GM21390 (cell line): ENCODE measurements around the gene TUG1.

Experiments used
- ATAC-seq: cut with Tn5 transposase; IDR thresholded peaks from one replicate; pipeline ENCODE4 v1.9.1; 2021; ENCODE audit not compliant: unreplicated experiment

The TUG1 gene

DNA sequence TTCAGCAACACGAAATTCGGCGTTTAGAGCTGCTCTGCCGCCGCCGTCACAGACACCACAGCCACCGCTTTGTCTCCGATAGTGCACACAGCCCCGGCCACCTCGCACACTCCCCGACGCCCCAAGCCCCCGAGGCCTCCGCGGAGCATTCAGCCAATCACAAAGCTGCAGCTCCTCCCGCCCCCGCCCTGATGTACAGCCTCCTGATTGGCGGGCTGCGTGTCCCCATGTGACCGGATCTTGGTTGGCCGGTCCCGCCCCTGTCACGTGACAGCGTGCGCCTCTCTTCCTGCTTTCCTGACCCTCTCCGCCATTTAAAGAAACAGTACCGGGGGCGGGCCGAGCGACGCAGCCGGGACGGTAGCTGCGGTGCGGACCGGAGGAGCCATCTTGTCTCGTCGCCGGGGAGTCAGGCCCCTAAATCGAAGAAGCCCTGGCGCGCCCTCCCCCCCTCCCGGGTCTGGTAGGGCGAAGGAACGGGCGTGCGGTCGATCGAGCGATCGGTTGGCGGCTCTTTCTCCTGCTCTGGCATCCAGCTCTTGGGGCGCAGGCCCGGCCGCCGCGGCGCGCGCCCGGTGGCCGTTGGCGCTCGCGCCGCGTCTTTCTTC is at the start of gene TUG1:
TUG1 (plus strand) TSS at position 342 of the 608 bp plus-strand sequence.
- peak; percentile 85 for ATAC-seq

DNA sequence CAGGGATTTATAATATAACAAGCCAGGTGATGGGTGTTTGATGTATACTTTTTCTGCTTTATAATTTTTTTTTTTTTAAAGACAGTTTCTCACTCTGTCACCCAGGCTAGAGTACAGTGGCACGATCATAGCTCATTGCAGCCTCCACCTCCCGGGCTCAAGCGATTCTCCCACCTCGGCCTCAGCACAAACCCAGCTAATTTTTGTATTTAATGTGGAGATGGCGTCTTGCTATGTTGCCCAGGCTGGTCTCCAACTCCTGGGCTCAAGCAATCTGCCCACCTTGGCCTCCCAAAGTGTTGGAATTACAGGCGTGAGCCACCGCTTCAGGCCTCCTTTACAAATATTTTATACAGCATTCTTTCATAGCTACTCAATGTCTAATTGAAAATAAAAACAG is 49.1 kb upstream of the TUG1 start:
- no peak for ATAC-seq

DNA sequence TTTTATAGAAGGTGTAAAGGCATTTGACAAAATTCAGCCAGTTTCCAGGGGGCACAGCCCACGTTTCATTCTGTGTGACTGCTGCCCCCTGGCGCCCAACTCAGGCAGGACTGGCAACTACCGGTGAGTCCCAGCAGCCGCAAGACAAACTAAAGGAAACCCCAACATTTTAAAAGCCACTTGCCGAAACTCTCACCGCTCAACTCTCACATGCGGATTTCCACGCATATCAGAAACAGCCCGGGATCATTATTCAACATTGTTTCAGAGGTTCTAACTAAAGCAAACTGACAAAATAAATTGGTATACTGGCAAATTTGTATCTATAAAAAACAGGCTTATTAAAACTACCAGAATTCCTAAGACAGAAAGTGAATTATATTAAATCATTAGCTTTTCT is 48.7 kb upstream of the TUG1 start:
- no peak for ATAC-seq

DNA sequence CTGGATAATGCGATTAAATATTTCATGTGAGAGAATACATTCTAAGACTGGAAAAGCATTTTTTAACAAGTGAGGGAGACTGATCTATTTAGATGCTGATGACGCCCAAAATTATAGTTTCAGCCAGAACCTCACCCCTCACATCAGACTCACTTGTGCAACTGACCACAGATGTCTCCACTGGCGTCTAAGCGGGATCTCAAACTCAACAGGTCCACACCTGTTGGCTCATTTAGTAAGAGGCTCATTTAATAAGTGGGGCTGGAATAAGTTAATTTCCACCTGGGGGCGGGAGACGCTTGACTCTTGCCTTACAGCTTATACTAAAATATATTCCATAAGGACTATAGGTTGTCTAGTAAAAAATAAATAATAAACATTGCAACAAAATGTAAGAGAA is 48.0 kb upstream of the TUG1 start:
- no peak for ATAC-seq

DNA sequence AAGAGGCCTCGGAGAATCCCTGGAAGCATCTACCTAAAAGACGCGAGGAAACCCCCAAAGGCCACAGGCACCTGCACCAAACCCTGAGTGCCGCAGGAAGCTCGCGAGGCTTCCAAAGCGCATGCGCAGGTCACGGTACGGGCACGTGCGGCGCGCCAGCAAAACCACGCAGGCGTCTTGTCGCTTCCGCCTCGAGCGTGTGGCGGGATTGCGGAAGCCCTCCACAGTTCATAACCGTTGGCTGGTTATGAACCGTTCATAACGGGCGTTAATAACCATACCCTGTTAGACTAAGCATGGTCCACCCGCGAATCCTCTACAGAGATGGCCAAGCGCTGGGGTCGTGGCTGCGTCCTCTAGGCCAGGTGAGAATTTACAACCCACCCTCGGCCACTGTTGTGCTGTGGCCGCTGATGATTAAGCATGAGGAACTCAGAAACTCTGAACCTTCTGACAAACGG is 46.9 kb upstream of the TUG1 start:
- no peak for ATAC-seq

DNA sequence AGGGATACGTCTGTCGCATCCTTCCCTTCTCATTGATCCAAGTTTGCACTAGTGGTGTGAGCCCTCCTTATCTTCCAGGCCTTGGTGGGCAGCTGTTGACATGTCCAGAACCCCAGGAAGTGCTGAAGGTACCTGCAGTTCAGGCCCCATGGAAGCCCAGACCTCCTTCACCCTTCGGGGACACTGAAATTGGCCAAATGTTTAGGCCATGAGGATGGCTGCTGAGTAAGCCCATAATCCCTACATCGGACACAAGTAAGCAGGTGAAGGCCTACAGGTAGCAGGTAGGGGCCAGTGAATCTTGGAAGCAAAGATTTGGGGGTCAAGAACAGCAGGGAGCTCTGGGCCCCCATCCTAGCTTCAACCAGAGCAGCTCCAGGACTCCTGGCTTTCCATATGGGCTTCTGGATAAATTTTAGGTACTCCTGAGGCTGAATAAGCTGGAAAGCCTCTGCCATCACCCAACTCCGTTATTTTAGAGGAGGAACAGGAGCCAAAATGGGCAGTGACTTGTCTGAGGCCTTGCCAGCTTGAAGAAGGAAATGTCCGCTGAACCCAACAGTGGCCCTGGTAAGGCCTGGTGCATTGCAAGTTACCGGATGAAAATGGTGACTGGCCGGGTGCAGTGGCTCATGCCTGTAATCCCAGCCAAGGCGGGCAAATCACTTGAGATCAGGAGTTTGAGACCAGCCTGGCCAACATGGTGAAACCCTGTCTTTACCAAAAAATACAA is 45.7 kb upstream of the TUG1 start:
- ATAC-seq, result no peak

DNA sequence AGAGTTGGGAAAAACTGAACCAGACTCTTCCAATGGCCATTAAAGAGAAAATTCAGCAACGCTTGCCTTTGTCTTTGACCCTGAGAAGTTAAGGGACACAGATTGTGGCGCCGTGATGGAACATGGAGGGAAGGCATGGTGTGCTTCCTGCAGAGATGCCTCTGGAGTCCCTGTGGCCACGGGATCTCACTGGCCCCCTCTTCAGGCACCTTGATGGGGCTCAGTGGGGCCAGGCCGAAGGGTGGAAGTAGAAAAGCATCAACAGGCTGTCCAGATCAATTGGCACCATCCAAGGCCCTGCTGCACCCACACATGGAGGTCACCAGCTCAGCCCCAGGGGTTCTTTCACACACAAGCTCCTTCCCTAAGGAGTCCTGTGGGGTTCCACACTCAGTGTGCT is 43.4 kb upstream of the TUG1 start:
- ATAC-seq, result no peak

DNA sequence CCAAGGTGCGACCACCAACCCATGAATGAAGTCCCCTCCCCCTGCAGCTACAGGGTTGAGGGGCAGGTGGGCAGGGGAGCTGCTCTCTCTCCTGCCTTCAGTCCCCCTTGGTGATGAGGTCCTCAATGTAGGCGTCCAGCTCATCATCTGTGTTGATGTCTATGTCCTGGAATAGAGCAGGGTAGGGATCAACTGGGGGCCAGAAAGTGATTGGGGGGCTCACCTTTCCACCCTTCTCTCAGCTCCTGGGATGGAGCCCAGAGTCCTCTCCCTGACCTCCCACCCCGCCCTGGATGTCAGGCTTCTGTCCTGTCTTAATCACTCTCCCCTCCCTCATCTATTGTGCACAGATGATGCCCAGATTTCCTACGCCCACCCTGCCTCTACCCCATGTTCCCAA is 42.4 kb upstream of the TUG1 start:
- ATAC-seq, result no peak

DNA sequence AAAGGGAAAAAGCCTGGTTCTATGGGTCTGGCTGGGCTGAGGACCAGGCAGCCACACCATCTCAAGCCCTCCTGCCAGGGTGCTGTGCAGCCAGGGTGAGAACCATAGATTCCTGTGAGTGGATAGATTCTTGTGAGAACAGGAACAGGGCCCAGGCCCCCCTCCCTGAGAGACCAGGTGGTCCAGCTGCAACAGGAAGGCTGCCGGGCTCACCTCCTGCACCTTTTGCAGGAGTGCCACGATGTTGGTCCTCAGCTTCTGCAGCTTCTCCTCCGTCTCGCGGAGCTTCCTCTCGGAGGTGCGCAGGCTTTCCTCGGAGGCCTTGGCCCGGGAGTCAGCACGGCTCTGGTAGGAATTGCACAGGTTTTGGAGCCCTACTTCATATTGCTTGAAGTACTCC is 41.3 kb upstream of the TUG1 start:
- ATAC-seq, result no peak

DNA sequence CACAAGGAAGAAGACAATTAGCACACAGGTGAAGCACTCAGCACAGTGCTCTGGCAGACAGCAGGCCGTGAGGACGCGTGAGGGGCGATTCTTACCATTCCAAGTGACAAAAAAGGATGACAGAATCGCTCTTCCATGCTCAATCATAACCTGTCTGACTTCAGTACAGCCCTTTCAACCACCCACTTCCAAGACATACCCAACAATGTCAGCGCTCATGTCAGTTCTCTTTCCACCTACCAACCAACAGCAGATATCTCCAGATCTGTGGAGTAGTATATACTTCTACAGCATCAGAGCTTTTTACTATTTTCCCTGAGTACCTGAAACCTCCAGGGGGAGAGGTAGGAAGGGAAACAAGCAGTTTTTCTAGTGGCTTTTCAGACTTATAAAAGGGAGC is 40.7 kb upstream of the TUG1 start:
- ATAC-seq, result no peak

DNA sequence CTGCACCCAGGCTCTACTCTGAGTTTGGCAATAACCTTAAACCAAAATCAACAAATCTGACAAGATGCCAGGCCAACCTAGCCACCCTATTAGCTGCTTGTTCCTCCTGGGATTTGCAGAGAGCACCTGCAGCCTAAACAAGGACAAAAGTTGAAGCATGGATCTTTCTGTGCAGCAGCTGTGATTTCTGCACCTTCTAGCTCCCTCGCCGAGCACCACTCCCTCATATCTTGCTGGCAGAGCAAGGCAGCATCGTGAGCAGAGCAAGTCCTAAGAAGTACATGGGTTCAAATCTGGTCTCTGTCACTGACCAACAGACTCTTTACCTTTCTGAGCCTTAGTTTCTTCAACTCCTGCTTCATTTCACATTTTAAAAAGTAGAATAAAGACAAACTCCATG is 38.8 kb upstream of the TUG1 start:
- ATAC-seq, result no peak

DNA sequence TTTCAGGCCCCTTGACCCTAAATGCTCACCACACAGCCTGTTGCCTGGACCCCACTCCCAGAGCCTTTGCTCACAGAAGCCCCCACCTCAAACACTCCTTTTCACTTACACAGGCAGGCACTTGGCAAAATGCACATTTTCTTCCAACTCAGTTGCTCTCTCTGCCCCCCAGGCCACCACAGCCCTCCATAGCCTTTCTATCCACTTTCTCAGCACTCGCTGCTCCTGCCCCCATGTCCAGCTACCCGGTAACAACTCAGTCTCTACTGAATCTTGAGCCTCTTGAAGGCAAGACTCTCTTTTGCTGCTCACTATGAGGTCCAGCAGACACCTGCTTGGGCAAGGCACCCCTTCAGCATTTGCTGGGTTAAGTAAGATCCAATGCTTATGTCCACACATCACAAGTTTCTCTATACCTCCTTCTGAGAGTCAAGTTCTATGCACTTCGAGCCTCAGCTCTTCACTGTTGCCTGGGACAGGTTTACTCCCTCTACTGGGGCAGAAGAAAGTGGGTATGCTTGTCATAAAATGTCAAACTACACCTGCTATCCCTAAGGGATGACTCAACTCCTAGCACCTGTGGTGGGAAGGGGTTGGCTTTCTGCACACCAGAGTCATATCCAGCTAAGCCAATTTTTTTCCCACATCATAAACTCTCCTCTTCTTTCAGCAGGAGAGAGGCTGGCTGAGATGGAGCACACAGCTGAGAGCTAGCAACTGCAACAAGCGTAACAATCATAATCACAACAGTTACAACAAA is 37.3 kb upstream of the TUG1 start:
- ATAC-seq, result no peak

DNA sequence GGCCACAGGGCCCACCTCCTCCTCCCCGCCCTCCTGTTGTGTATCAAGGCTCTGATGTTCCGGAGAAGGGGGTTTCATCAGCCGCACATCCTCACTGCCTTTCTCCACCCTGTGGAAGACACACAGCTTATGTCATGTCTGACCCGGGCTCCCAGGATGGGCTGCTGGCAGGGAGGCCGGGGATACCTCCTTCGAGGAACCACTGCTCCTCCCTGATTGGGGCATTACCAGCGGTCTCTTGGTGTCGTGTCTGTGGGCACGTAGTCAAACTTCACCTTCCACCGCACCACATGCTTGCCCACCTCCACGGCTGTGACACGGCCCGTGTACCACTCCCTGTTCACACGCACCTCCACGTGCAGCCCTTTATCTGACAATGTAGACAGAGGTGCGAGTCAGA is 36.4 kb upstream of the TUG1 start:
- no peak for ATAC-seq

DNA sequence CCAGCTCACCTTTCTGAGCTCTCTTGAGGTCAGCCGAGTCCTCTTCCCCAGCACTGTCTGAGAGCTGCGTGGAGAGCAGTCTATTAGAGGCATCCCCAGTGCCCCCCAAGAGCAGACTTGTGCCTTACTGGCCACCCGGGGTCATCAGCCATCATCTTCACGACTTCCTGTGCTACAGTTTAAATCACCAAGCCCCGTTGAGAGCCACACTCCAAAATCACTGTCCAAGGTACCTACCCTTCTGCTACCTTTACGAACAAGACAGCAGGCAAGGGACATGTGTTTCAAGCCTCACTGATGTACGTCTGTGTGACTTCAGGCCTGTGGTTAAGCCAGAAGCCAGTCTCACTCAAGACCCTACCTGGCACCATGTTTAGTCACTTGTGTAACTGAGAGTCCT is 35.6 kb upstream of the TUG1 start:
- ATAC-seq, result no peak

DNA sequence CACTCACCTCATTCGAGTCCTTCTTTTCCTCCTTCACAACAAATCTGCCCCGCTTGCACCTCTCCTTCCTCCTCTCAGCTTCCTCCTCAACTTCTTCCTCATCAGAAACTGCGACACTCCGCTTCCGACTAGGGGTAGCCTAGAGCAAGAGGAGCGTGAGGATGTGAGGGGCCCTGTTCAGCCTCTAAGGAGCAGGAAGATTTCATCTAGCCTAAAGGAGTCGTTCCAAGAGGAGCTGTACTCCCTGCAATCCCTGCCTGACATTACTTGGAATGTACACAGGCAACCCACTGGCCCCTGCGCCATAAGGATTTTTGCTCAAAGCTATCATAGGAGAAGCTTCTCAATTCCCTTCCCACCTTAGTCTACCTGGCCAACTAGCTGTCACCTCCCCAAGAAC is 35.0 kb upstream of the TUG1 start:
- ATAC-seq, result no peak

DNA sequence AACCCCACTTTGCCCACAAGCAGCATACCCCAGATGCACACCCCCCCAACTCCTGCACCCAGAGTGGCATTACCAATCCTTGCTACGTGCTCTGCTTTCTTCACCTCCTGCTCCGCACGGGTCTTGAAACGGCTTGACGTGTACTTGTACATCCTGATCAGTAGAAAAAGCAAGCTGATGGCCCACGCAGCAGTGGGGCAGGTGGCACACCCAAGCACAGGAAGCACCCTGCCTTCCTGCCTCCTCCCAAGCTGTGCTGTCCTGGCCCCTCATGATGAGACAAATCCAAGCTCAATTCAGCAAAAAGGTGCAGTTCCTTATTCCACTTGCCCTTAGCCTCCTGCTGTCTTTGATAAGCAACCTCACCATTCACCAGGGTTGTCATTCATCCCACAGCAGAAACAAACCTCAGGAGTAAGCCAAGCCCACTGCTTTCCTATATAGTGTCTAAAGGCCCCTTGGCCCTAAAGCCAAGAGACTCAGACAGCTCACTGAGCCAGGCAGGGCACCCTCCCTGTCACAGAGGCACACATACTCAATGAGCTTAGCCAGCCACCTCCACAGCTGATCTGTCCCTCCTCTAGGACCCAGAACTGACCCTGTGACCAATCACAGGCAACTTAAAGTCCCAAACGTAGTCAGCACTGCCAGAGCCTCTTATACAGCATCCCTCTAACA is 28.2 kb upstream of the TUG1 start:
- ATAC-seq, result no peak

DNA sequence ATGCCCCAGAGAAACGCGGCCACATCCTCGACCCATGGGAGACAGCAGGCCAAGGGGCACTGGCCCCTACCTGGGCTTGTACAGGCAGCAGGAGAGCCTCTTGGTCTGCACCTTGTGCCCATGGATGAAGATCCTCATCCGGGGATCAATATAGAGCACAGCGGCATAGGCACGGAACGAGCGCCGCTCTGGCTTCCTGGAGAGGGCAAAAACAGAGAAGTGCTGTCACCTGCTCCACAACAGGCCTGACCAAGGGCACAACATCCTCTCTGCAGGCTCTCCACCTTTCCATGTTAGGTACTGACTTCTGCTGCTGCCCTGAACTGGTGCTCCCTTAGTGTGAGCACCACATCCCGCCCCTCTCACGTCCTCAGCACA is 27.7 kb upstream of the TUG1 start:
- ATAC-seq, result no peak

DNA sequence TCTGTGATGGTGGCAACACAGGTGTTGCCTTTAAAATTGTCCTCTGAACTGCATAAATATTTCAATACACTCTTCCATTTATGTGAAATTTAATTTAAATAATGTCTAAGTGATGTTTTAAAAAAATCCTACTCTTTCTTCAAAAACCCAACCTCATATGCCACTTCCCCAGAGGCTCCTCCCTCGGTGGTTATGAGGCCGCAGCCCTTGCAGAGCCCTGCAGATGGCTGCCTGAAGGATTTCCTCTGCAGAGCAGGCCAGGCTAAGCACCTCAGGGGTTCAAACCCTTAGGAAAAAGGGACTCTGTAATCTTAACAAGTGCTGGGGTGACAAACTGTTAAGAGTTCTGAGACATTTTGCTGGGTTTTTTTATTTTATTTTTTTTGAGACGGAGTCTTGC is 25.7 kb upstream of the TUG1 start:
- ATAC-seq, result no peak

DNA sequence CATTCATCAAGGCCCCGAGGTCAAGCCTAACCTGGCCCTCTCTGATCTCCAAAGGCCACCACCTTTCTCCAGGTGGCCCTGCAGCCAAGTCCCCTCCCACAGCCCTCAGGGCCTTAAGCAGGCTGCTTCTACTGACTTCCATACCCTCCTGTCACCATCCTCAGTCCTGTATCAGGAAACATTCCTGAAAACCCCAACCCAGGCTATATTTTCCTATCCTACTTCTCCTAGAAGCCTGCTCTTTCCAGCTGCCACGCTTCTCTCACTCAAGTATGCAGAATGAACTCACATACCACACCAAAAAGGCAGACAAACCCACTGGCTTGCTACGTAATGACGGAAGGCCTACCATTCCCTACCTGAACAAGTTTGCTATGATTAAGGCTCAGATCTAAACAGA is 24.1 kb upstream of the TUG1 start:
- no peak for ATAC-seq

DNA sequence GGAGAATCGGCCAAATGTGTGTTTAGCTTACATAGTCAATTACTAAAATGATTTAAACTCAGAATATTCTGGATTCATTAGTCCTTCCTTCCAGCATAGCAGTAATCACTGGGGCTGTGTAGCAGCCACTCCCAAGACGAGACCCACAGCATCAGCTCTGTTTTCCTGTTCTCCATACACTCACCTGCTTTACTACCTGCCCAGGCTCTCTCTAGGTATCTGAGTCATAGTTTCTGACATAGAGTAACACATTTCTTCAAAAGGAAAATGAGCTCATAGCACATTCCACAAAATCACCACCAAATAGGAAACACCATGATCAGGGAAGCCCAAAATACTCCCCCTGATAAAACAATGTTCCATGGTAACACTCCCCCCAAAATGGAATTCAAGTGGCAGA is 23.4 kb upstream of the TUG1 start:
- no peak for ATAC-seq

DNA sequence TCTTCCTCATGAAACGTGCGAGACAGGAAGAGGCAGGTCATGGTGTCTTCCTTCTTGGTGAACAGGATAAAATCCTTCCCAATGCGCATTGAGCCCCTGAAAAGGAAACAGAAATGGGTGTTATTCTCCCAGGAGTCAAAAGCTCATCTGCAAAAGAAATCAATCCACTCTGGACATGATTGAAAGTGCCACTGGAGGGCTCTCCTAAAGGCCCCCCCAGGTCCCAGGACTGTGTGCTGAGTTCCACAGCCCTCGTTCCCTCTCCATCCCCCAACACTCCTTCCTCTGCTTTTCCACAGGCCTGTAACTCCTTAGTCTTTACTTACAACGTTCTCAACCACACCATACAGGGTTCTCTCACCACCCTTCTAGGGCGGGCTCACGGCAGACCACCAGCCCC is 22.7 kb upstream of the TUG1 start:
- ATAC-seq, result no peak
